ENCODE data around the gene CCL28. TPM values are rescaled to one million over a fixed set of nuclear protein-coding genes. Genes with fewer than 3 reads are reported as not detected.

Gene CCL28
- polyA plus RNA-seq, 2 of the 4 experiments (the other 2 are of a cell fraction) = 0.15 to 0.39 TPM

DNA sequence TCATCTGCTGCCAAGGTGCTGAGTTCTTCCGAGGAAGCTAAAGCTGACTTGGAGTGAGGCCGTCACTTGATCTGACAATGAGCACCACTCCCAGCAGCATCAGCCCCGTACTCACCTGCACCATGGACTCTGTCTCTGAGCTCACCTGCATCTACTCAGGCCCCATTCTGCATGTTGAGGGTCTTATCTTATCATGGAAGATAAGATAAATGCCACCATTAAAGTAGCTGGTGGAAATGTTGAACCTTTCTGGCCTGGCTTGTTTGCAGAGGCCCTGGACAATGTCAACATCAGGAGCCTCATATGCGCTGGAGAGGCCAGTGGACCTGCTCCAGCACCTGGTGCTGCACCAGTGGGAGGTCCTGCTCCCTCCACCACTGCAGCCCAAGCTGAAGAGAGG lies 64.0 kb downstream of the CCL28 start (continued):
- TF ChIP-seq, protein P1, sequence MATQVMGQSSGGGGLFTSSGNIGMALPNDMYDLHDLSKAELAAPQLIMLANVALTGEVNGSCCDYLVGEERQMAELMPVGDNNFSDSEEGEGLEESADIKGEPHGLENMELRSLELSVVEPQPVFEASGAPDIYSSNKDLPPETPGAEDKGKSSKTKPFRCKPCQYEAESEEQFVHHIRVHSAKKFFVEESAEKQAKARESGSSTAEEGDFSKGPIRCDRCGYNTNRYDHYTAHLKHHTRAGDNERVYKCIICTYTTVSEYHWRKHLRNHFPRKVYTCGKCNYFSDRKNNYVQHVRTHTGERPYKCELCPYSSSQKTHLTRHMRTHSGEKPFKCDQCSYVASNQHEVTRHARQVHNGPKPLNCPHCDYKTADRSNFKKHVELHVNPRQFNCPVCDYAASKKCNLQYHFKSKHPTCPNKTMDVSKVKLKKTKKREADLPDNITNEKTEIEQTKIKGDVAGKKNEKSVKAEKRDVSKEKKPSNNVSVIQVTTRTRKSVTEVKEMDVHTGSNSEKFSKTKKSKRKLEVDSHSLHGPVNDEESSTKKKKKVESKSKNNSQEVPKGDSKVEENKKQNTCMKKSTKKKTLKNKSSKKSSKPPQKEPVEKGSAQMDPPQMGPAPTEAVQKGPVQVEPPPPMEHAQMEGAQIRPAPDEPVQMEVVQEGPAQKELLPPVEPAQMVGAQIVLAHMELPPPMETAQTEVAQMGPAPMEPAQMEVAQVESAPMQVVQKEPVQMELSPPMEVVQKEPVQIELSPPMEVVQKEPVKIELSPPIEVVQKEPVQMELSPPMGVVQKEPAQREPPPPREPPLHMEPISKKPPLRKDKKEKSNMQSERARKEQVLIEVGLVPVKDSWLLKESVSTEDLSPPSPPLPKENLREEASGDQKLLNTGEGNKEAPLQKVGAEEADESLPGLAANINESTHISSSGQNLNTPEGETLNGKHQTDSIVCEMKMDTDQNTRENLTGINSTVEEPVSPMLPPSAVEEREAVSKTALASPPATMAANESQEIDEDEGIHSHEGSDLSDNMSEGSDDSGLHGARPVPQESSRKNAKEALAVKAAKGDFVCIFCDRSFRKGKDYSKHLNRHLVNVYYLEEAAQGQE (IDR thresholded peaks at IDR 0.05) = no peak
- no peak for TF ChIP-seq PHF8 (IDR thresholded peaks at IDR 0.05; ENCODE audit: borderline replicate concordance, low read depth)
- TF ChIP-seq GATA3 (IDR thresholded peaks at IDR 0.05; ENCODE audit: borderline replicate concordance) = no peak

DNA sequence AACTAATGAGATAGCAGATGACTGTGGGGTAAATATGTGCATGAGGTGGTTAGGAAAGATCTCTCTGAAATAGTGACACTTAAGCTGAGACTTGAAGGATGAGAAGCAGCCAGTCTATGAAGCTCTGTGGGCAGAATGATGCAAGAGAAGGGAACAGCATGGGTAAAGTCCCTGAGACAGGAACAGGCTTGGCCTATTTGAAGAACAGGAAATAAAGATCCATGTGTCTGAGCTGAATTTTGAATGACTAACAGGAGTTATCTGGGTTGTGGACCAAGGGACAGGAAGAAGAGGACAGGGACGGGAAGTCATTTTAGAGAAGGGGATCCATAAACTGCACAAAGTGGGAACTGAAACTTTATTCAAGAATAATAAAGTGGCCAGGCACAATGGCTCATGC lies 73.3 kb downstream of the CCL28 start:
- DNase-seq (ENCODE audit: low read depth in 1 of 2, low spot score in 1 of 2) (no peak), ATAC-seq (no peak), FAIRE-seq (no peak)
- H3K4me1 ChIP-seq = no peaks in the 10 kb centered on the region
- H3K4me2 ChIP-seq = no peak overlapping the region
- POLR2A ChIA-PET = no interaction called here
- WGBS (ENCODE audit: missing lambda C conversion rate) = 84% methylated on average over 1 of the region's 1 CpG
- H3K27ac ChIP-seq = no peak overlapping the region
- H3K4me3 ChIP-seq = no peak overlapping the region
- H3K9me3 ChIP-seq = peaks cover 24% of the 10 kb centered on the region
- no peak for TF ChIP-seq CEBPB (IDR thresholded peaks at IDR 0.05)
- no peak for TF ChIP-seq ESRRA (IDR thresholded peaks at IDR 0.05; ENCODE audit: borderline replicate concordance, low read length)
- no peak for TF ChIP-seq SMC3 (IDR thresholded peaks at IDR 0.05)
- TF ChIP-seq RCOR1 (IDR thresholded peaks at IDR 0.05; ENCODE audit: low read depth, low read length) = no peak
- CTCF ChIA-PET = interaction anchor here (1.3 to 2.3 kb wide), 2 partner anchors 51 to 111 kb away, joined by 4 to 10 read pairs; no protein-coding TSS in a partner anchor

DNA sequence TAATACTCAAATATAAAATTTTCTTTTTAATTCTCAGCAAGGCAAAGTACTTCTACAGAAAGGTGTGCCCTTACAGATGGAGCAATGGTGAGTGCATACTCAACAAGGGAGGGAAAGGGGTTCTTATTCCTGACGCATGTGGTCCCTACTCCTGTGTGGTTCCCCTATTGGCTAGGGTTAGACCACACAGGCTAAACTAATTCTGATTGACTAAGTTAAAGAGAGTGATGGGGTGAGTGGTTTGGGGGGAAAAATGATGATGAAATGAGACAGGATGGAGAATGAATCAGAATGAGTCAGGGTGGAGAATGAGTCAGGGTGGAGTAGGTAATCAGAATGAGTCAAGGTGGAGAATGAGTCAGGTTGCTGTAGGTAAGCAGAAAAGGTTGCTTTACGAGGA lies 76.0 kb downstream of the CCL28 start:
- WGBS (ENCODE audit: missing lambda C conversion rate) = 22% methylated on average over 2 of the region's 2 CpGs
- no peak for FAIRE-seq
- H3K27ac ChIP-seq = no peak overlapping the region

More for the DNA sequence above, 76.0 kb downstream of the CCL28 start:
- no peaks in the 10 kb centered on the region for H3K4me1 ChIP-seq
- H3K4me3 ChIP-seq = no peak overlapping the region
- peaks cover 24% of the 10 kb centered on the region for H3K9me3 ChIP-seq
- ATAC-seq = peak in 1 of 2 experiments; percentile 30; a peak in 1 of 6 replicates
- TF ChIP-seq HOXB5 (CRISPR knock-in tag; IDR thresholded peaks at IDR 0.05) = no peak
- no peak for TF ChIP-seq POLR2A (IDR thresholded peaks at IDR 0.05; ENCODE audit: low read length)
- TF ChIP-seq, protein P2, sequence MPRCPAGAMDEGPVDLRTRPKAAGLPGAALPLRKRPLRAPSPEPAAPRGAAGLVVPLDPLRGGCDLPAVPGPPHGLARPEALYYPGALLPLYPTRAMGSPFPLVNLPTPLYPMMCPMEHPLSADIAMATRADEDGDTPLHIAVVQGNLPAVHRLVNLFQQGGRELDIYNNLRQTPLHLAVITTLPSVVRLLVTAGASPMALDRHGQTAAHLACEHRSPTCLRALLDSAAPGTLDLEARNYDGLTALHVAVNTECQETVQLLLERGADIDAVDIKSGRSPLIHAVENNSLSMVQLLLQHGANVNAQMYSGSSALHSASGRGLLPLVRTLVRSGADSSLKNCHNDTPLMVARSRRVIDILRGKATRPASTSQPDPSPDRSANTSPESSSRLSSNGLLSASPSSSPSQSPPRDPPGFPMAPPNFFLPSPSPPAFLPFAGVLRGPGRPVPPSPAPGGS (IDR thresholded peaks at IDR 0.05) = no peak
- TF ChIP-seq, protein P1 (IDR thresholded peaks at IDR 0.05) = no peak
- no peak for TF ChIP-seq ESRRA (IDR thresholded peaks at IDR 0.05; ENCODE audit: borderline replicate concordance, low read length)
- no peak for TF ChIP-seq RFX5 (IDR thresholded peaks at IDR 0.05)
- no peak for TF ChIP-seq EHF (CRISPR knock-in tag; IDR thresholded peaks at IDR 0.05)
- no peak for TF ChIP-seq RCOR1 (IDR thresholded peaks at IDR 0.05; ENCODE audit: low read depth, low read length)
- TF ChIP-seq SREBF2 (IDR thresholded peaks at IDR 0.05) = no peak
- no peak for TF ChIP-seq MAZ (IDR thresholded peaks at IDR 0.05; ENCODE audit: borderline replicate concordance, low read depth, low read length)
- no peak for TF ChIP-seq ZFP36 (IDR thresholded peaks at IDR 0.05; ENCODE audit: borderline replicate concordance, partially characterized antibody)
- TF ChIP-seq ZSCAN20 (CRISPR knock-in tag; IDR thresholded peaks at IDR 0.05) = no peak
- TF ChIP-seq, protein P3, sequence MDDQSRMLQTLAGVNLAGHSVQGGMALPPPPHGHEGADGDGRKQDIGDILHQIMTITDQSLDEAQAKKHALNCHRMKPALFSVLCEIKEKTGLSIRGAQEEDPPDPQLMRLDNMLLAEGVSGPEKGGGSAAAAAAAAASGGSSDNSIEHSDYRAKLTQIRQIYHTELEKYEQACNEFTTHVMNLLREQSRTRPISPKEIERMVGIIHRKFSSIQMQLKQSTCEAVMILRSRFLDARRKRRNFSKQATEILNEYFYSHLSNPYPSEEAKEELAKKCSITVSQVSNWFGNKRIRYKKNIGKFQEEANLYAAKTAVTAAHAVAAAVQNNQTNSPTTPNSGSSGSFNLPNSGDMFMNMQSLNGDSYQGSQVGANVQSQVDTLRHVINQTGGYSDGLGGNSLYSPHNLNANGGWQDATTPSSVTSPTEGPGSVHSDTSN (IDR thresholded peaks at IDR 0.05) = no peak
- TF ChIP-seq KDM5A (IDR thresholded peaks at IDR 0.05) = no peak
- TF ChIP-seq EP300 (IDR thresholded peaks at IDR 0.05) = no peak
- no peak for TF ChIP-seq TFCP2L1 (CRISPR knock-in tag; IDR thresholded peaks at IDR 0.05)
- no peak for TF ChIP-seq NPAS2 (CRISPR knock-in tag; IDR thresholded peaks at IDR 0.05; ENCODE audit: borderline replicate concordance)
- TF ChIP-seq CEBPB (IDR thresholded peaks at IDR 0.05) = no peak
- no peak for TF ChIP-seq FOSL2 (IDR thresholded peaks at IDR 0.05)
- TF ChIP-seq FOSL2 (CRISPR knock-in tag; IDR thresholded peaks at IDR 0.05) = peak; percentile 87
- TF ChIP-seq JUNB (IDR thresholded peaks at IDR 0.05) = peak; percentile 41; the same call in 1 of the 2 replicates
- TF ChIP-seq CBX8 (IDR thresholded peaks at IDR 0.05) = no peak
- TF ChIP-seq TP53 (CRISPR knock-in tag; IDR thresholded peaks at IDR 0.05) = no peak
- TF ChIP-seq JUN (IDR thresholded peaks at IDR 0.05) = 0 out of 5 replicates have a peak, but pooled peaks of 1 of the 2 experiments have one; percentile 13
- no peak for TF ChIP-seq ZC3H11A (IDR thresholded peaks at IDR 0.05)
- TF ChIP-seq RNF2 (IDR thresholded peaks at IDR 0.05; ENCODE audit: borderline replicate concordance, low read depth) = no peak
- POLR2A ChIA-PET = no interaction called here
- no peak overlapping the region for H3K4me2 ChIP-seq
- peak in 1 of 2 experiments; percentile 49 for DNase-seq (ENCODE audit: low read depth in 1 of 2, low spot score in 1 of 2)
- CTCF ChIA-PET = no interaction called here
